ENCODE data around the gene UGT8.

UGT8 gene

DNA sequence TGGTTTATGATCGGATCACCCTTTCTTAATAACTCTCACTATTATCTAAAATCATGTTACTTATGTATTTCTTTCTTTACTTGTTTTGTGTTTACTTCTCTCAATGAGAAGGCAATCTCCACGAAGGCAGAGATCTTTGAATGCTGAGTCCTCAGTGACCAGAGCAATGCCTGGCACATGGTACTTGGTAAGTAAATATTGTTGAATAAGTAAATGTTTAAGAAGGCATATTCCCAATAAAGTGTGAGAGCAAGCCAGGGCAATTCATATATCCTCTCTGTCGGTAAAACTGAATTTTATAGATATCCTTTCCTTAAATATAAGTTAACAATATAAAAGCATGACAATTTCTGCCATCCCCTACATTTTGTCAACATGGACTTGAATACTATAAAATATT, 94.4 kb downstream of the UGT8 start:
- no peak for DNase-seq (ENCODE audit: low spot score)

DNA sequence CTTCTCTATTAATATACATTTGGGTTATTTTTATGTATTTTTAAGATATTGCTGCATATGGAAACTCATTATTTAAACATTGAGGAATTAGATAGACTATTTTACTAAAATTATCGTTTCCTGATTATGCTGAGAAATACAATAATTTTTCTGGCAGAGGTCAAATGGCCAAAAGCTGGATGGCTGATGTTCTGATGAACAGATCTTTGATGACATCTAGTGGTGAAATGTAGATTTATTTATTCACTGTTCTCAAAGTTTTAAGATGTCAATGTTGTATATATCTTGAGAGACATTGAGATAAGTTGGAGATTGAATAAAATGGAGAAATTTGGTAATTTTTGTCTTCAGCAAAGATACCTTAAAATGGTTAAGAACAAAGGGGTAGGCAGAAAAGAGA, 96.2 kb downstream of the UGT8 start:
- DNase-seq (ENCODE audit: low spot score) = peak; percentile 44

DNA sequence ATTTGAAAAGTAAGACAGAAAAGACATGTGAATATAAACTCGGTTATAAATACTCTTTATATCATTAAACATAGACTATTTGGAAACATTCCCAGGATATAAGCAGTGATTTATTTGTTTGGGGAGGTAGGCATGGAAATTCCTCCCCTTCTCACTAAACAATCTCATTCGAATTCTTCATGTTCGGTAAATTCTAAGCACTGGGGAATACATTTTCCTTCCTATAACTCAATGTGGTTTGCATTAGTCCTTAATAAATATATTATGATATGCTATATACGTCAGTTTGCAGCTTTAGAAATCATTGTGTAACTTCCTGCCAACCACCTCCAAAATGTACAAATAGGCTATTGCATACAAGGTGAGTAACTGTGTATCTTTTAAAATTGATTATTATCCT, 99.6 kb downstream of the UGT8 start:
- DNase-seq (ENCODE audit: low spot score) = no peak

DNA sequence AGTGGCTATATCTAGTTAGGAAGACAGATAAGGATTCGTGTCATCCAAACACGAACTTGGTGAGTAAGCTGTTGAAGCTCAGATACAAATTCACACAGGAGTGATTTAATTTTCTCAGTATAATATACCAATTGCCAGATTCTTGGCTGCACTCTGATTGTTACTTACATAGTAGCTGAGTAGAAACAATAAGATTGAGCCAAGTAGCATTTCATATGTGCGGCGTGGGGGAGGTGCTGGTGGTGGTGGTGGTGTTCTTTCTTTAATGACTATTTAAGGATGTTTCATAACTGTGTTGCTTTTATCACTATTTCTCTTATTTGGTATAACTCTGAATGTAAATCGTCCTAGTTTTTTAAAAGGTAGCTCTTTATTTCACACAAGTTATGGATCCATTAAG, 102.9 kb downstream of the UGT8 start:
- no peak for DNase-seq (ENCODE audit: low spot score)

DNA sequence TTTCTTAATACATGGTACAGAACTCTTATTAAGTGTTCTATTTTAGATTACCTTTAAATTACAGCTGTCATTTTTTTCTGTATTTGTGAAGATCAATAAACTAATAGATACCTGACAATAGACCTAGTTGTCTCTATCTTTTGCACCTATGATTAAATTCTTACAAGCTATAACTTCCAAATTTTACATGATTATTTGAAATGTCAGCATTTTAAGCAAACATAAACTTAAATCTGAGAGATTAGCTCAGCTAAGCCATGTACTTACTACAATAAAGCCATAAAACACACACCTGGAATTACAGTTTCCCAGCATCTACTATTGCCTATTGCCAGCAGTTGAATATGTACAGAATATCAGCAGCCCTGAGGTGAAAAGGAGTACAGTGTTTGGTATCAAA, 118.8 kb downstream of the UGT8 start:
- DNase-seq (ENCODE audit: low spot score) = no peak

DNA sequence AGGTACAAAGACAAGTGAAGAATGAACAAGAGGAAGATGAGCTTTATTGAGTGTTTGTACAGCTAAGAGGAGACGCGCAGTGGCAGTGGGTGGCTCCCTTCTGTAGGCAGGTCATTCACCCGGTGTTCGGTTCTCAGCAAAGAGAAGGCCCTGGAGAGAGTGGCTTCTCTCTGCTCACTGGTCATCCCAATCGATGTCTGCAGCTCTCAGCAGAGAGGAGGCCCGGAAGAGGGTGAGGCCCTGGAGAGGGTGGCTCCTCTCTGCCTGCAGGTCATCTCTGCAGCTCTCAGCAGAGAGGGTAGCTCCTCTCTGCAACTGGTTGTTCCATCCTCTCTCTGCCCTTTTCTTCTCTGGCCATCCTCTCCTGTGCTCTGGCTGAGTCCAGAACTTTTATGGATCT, 126.5 kb downstream of the UGT8 start:
- DNase-seq (ENCODE audit: low spot score) = no peak

DNA sequence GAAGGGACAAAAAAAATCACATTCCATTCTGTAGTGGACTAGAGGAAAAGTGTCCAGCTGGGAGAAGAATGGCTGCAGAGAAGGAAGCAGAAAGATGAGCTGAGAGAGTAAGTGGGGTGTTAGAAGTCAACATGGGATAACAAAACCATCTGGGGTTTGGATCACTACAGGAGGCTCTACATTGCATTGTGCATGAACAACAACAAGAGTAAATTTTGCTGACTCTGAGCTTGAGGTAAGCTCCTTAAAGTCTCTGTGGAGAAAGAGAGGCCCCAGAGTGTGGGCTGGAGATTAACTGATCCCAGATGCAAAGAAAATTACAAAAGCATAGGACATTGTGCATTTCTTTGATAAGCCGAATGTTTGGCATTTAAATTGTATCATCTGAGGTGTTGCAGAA, 128.9 kb downstream of the UGT8 start:
- no peak for DNase-seq (ENCODE audit: low spot score)

All from cerebellar cortex (tissue), 1 donor.